IMR-90 (cell line): ENCODE data around the gene MYCBPAP.

Experiments
- BHLHE40 ChIP-seq: fragments of 150-350 bp; IDR thresholded peaks from 2 replicates; pipeline ENCODE4 v1.6.1; 2016; ENCODE audit warnings: mild to moderate bottlenecking, low read depth, low read length
- CEBPB ChIP-seq: IDR thresholded peaks from 2 replicates; pipeline ENCODE4 v1.6.1; 2012; ENCODE audit warnings: low read depth, low read length, improper control_type of control experiment
- MAFK ChIP-seq: IDR thresholded peaks from 2 replicates; pipeline ENCODE4 v1.6.1; 2012; ENCODE audit warnings: low read depth, low read length, improper control_type of control experiment
- NFE2L2 ChIP-seq: fragments of 150-350 bp; IDR thresholded peaks from 2 replicates; pipeline ENCODE4 v1.6.1; 2016; ENCODE audit warnings: low read depth, mild to moderate bottlenecking, low read length
- POLR2A ChIP-seq: IDR thresholded peaks from 2 replicates; pipeline ENCODE4 v1.6.1; 2012; ENCODE audit warnings: mild to moderate bottlenecking, low read depth, low read length
- RAD21 ChIP-seq: IDR thresholded peaks from 2 replicates; pipeline ENCODE4 v1.6.1; 2012; ENCODE audit warnings: low read length, improper control_type of control experiment
- SMC3 ChIP-seq: fragments of 150-350 bp; IDR thresholded peaks from 2 replicates; pipeline ENCODE4 v1.6.1; 2016; ENCODE audit warnings: low read depth, mild to moderate bottlenecking, antibody characterized with exemption, low read length, moderate library complexity
- TF ChIP-seq, protein P1 (sequence below): conservative IDR thresholded peaks from 2 replicates; pipeline ENCODE4 v1.5.1; 2012; ENCODE audit warnings: mild to moderate bottlenecking, low read depth, low read length, improper control_type of control experiment

DNA sequence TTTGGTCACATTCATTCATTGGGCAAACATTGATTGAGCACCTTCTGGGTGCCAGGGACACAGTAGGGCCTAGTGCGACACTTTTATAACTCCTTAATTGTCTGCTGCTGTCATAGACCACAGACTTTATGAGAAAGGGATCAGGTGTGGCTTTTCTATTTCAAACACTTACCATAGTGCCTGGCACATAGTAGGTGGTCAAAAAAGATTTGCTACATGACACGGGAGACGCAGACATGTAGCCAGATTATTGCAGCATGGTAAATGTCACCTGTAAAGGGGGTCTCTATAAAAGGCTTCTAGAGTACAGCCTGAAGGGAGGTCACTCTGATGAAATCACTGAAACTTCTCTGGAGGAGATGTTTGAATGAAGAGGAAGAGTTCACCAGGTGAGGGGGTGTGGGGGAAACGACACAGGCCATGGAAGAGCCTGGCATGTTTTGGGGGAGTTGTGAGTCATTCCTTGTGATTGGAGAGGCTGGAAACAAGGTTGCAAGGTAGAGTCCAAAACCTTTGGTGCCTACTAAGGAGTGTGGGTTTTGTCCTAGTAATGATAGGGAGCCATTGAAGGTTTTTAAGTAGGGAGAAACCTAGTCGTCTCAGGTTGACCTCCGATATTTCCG lies 28.0 kb upstream of the MYCBPAP start:
- TF ChIP-seq, protein P1, sequence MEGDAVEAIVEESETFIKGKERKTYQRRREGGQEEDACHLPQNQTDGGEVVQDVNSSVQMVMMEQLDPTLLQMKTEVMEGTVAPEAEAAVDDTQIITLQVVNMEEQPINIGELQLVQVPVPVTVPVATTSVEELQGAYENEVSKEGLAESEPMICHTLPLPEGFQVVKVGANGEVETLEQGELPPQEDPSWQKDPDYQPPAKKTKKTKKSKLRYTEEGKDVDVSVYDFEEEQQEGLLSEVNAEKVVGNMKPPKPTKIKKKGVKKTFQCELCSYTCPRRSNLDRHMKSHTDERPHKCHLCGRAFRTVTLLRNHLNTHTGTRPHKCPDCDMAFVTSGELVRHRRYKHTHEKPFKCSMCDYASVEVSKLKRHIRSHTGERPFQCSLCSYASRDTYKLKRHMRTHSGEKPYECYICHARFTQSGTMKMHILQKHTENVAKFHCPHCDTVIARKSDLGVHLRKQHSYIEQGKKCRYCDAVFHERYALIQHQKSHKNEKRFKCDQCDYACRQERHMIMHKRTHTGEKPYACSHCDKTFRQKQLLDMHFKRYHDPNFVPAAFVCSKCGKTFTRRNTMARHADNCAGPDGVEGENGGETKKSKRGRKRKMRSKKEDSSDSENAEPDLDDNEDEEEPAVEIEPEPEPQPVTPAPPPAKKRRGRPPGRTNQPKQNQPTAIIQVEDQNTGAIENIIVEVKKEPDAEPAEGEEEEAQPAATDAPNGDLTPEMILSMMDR = no peak
- no peak for TF ChIP-seq BHLHE40
- TF ChIP-seq POLR2A = no peak
- no peak for TF ChIP-seq SMC3
- no peak for TF ChIP-seq RAD21
- no peak for TF ChIP-seq MAFK
- no peak for TF ChIP-seq NFE2L2
- TF ChIP-seq CEBPB = no peak
